ENCODE measurements around the gene PTH1R. TPM values are rescaled to one million over a fixed set of nuclear protein-coding genes. Genes with fewer than 3 reads are reported as not detected.
A peak's percentile ranks its signal among the peaks of the same experiment; 100 is the strongest.

Gene PTH1R
- total RNA-seq, 1 donor = not detected

DNA sequence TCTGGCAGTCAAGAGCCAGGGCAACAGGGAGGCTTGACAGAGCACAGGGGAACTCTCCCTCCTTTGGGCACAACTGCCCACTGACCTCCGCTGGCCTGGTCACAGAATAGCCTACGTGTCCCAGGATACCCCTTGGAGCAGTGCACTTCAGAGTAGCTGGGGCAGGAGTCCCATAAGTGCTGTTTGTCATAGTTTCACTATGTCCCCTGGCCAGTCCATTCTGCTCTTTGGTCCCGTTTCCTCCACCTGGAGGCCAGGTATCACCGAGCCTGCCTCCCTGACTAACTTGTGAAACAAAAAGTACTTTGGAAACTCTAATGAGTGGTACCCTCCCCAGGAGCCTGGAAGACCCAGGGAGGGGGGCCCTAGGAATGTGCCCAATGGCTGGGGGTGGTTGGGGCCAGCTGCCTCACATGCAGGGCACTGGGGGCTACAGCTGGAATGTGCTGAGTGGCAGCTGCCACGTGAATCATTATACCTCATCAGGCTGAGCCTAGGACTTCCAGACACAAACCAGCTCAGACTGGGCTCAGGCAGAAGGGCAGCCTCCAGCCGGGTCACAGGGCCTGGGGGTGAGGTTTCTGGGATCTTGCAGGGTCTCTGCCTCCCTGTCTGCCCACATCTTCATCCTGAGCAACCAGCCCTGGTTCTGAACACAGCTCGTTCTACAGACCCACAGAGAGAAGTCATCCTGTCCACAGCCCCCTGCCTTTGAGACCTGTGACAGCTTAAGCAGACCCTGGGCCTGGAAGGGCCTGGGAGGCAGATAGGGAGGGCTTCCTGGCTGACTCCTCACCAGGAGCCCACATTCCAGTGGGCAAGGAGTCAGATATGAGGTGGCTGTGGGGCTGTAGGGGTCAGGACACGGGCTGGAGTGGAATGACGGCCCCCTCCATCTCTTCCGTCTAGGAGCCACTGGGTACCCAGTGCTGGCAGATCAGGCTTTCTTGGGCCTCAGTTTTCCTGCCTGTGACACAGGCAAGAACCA lies 914 bp upstream of the PTH1R start:
- DNase-seq (ENCODE audit: low read depth) = no peak
- H3K4me3 ChIP-seq (ENCODE audit: low read depth, low read length) = no peak overlapping the region
- TF ChIP-seq, protein P1, sequence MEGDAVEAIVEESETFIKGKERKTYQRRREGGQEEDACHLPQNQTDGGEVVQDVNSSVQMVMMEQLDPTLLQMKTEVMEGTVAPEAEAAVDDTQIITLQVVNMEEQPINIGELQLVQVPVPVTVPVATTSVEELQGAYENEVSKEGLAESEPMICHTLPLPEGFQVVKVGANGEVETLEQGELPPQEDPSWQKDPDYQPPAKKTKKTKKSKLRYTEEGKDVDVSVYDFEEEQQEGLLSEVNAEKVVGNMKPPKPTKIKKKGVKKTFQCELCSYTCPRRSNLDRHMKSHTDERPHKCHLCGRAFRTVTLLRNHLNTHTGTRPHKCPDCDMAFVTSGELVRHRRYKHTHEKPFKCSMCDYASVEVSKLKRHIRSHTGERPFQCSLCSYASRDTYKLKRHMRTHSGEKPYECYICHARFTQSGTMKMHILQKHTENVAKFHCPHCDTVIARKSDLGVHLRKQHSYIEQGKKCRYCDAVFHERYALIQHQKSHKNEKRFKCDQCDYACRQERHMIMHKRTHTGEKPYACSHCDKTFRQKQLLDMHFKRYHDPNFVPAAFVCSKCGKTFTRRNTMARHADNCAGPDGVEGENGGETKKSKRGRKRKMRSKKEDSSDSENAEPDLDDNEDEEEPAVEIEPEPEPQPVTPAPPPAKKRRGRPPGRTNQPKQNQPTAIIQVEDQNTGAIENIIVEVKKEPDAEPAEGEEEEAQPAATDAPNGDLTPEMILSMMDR (IDR thresholded peaks at IDR 0.05; ENCODE audit: insufficient read depth, low read length) = no peak

DNA sequence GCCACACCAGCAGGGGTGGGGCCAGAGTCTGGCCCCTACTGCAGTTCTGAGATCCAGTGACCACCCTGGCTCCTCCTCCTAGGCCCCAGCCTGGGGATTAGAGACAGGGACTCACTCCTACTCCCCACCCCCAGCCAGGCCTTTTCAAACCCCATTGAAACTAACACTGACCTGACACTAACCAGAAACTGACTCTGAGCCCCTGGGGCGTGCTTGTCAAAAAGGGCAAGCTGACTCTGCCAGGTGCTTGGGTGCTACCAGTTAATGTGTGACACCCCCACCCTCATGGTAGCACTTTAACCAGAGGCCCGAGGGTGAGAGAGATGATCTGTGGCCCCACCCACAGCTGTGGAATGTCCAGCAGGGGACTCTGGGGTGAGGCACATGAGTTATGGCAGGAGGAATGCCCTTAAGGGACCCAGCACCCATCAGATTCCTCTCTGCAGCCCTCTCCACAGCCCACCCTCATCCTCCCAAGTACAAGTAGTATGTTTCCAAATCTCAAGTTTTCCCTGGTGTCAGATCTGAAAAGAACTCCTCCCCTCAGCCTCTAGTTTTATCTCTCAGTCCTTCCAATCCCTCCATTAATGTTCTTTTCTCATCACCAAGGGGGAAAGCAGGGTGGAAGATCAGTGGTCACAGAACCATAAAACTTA lies 1.4 kb downstream of the PTH1R start:
- no peak for DNase-seq (ENCODE audit: low read depth)
- no peak overlapping the region for H3K4me3 ChIP-seq (ENCODE audit: low read depth, low read length)
- TF ChIP-seq, protein P1 (IDR thresholded peaks at IDR 0.05; ENCODE audit: insufficient read depth, low read length) = no peak

DNA sequence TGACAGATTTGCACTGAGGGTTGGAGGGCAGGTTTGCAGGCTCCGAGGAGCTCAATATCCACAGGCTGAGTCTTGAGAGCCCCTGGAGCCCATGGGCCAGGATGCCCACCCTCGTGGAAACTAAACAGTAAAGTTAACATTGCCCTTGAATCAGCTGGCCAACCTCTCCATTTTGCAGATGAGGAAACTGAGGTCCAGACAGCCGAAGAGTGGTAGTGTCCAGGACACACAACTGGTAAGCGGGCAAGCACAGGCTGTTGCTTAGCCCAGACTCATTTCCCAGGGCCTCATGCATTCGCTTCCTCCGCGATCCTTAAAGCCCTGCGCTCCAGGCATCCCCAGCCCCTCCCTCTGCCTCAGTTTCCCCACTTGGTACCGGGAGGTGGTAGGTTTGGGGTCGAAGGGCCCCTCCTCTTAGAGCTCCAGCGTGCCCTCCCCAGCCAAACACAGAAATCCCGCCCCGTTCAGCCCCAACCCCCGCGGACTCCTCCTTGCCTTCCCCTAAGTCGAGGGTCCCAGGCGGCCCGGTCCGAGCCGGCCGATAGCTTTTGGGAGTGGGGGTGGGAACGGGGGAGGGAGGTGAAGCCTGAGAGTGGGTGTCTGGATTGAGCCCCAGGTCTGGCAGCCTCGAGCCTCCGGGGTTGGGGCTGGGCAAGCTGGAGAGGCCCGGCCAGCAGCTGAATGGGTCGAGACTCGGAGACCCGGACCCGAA lies 3.5 kb downstream of the PTH1R start:
- DNase-seq (ENCODE audit: low read depth) = no peak
- TF ChIP-seq, protein P1 (IDR thresholded peaks at IDR 0.05; ENCODE audit: insufficient read depth, low read length) = no peak
- no peak overlapping the region for H3K4me3 ChIP-seq (ENCODE audit: low read depth, low read length)

DNA sequence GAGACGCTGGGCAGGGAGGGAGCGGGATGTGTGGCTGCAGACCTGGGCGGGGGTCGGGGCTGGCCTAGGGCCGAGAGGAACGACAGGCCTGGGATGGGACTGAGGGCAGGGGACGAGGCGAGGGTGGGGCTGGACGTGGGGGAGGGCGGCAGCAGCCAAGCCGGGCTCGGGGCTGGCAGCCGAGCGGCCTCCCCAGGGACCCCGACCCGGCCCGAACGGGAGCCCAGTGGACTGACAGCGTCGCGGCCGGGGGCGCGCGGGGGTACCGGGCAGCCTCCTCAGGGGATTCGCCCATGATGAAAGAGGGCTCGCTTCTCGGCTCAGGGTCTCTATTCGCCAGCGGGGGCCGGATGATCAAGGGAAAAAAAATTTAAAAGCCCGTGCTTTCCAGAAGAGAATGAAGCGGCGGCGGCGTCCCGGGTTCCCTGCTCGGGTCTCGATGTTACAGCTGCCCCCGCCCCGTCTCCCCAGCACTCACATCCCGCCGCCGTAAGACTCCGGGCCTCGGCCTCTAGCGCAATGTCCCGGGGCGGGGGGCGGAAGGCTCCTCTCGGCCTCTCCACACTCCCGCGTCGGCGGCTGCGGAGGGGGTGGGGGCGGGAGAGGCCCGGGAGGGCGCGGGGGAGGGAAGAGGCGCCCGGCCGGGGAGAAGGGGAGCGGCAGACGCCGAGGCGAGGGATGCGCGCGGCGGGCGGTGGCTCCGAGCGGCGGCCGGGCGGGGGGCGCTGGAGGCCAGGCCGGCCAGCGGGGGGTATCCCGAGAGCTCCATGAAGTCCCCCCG lies 4.3 kb downstream of the PTH1R start:
- DNase-seq (ENCODE audit: low read depth) = no peak
- peak overlapping the region; percentile 51 for H3K4me3 ChIP-seq (ENCODE audit: low read depth, low read length)
- TF ChIP-seq, protein P1 (IDR thresholded peaks at IDR 0.05; ENCODE audit: insufficient read depth, low read length) = no peak

DNA sequence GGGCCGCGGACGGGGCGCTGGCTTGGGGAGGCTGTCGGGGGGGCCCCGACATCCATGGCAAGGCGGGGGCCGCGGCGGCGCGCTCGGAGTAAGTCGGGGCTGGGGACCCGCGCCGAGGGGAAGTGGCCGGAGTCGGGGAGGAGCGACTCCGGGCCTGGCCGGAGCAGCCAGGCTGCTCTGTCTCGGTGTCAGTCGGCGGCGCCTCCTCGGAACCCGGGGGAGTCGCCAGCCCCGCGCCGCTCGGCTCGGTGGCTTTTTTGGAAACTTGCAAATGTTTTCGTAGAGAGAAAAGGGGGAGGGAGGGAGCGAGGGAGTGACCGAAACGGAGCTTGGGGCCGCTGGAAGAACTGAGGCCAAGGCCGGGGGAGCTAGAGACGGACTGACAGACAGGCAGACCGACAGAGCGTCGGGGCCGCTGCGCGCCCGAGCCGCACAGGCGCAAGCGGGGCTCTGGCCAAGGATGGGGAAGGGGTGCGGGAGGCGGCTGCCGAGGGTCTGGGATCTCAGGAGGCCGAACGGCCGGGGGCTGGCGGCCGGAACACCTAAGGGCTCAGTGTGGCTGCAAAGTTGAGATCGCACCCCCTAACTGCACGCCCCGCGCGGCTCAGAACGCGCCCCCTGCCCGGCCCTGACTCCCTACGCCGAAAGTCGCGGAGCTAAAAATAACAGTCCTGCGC lies 5.0 kb downstream of the PTH1R start:
- TF ChIP-seq, protein P1 (IDR thresholded peaks at IDR 0.05; ENCODE audit: insufficient read depth, low read length) = no peak
- DNase-seq (ENCODE audit: low read depth) = no peak
- H3K4me3 ChIP-seq (ENCODE audit: low read depth, low read length) = peak overlapping the region; percentile 51
